GM08714 (cell line): ENCODE results near the gene LRCOL1.

Experiments
- H3K4me3 ChIP-seq: fragments of 200-500 bp; sonication (Bioruptor generic); 2 replicates; pipeline ENCODE4 v1.5.1; 2014; ENCODE audit warnings: mild to moderate bottlenecking, low read length, inconsistent platforms
- ZNF274 ChIP-seq: IDR thresholded peaks from 2 replicates; pipeline ENCODE4 v1.6.1; 2012; ENCODE audit warnings: mild to moderate bottlenecking, low read depth, low read length

Gene LRCOL1

GRCh38 chr12:132610051-132610759 lies at the start of gene LRCOL1:
Gene LRCOL1, minus strand, starts transcription at chr12:132610582. Its CDS starts 4,331 bp downstream, at chr12:132606251.
- no peak within 1 kb of the TSS for H3K4me3 ChIP-seq

GRCh38 chr12:132660052-132660451 lies 49.7 kb upstream of the LRCOL1 start:
- TF ChIP-seq ZNF274 = no peak
- no peak overlapping the region for H3K4me3 ChIP-seq

More at GRCh38 chr12:132610051-132610759, at the start of gene LRCOL1:
- no peak for TF ChIP-seq ZNF274

GRCh38 chr12:132659146-132659545 lies 48.8 kb upstream of the LRCOL1 start:
- H3K4me3 ChIP-seq = no peak overlapping the region
- no peak for TF ChIP-seq ZNF274

GRCh38 chr12:132658149-132658894 lies 47.9 kb upstream of the LRCOL1 start:
- TF ChIP-seq ZNF274 = no peak
- no peak overlapping the region for H3K4me3 ChIP-seq

GRCh38 chr12:132657004-132657727 lies 46.8 kb upstream of the LRCOL1 start:
- no peak for TF ChIP-seq ZNF274
- H3K4me3 ChIP-seq = no peak overlapping the region

GRCh38 chr12:132653567-132654290 lies 43.3 kb upstream of the LRCOL1 start:
- TF ChIP-seq ZNF274 = no peak
- H3K4me3 ChIP-seq = no peak overlapping the region

GRCh38 chr12:132651444-132652100 lies 41.2 kb upstream of the LRCOL1 start:
- H3K4me3 ChIP-seq = no peak overlapping the region
- TF ChIP-seq ZNF274 = no peak

GRCh38 chr12:132649226-132649945 lies 39.0 kb upstream of the LRCOL1 start:
- no peak for TF ChIP-seq ZNF274
- H3K4me3 ChIP-seq = no peak overlapping the region

GRCh38 chr12:132648616-132649225 lies 38.3 kb upstream of the LRCOL1 start:
- H3K4me3 ChIP-seq = no peak overlapping the region
- no peak for TF ChIP-seq ZNF274

- no peak overlapping the region for H3K4me3 ChIP-seq
- no peak for TF ChIP-seq ZNF274
Measured at GRCh38 chr12:132647858-132648257, 37.5 kb upstream of the LRCOL1 start.

GRCh38 chr12:132646850-132647249 lies 36.5 kb upstream of the LRCOL1 start:
- TF ChIP-seq ZNF274 = no peak
- no peak overlapping the region for H3K4me3 ChIP-seq
